HG03103 (cell line): ENCODE results near the gene USP6.
"Not testable (repeated sequence)": the region's sequence is repeated elsewhere in the genome, so short reads cannot be mapped to it uniquely, and the experiment has no call there.

ENCODE experiments used
- ATAC-seq: cut with Tn5 transposase; IDR thresholded peaks from one replicate; pipeline ENCODE4 v1.9.1; 2021; ENCODE audit warnings: low read depth; ENCODE audit not compliant: unreplicated experiment

Gene USP6

GRCh38 chr17:5121186-5121841, 5.5 kb downstream of the USP6 start:
- ATAC-seq = no peak

GRCh38 chr17:5122056-5122455, 6.2 kb downstream of the USP6 start:
- not testable (repeated sequence) for ATAC-seq

- no peak for ATAC-seq
These were observed 6.9 kb downstream of the USP6 start for GRCh38 chr17:5122586-5123342.

- no peak for ATAC-seq
These were observed 7.7 kb downstream of the USP6 start for GRCh38 chr17:5123343-5124124.

GRCh38 chr17:5124125-5124760, 8.4 kb downstream of the USP6 start:
- not testable (repeated sequence) for ATAC-seq

GRCh38 chr17:5124896-5125295, 9.1 kb downstream of the USP6 start:
- ATAC-seq = not testable (repeated sequence)

GRCh38 chr17:5126719-5127488, 11.1 kb downstream of the USP6 start:
- no peak for ATAC-seq

- no peak for ATAC-seq
These were observed 12.1 kb downstream of the USP6 start for GRCh38 chr17:5127910-5128309.

GRCh38 chr17:5128387-5128786, 12.6 kb downstream of the USP6 start:
- not testable (repeated sequence) for ATAC-seq

GRCh38 chr17:5128905-5129535, 13.2 kb downstream of the USP6 start:
- no peak for ATAC-seq

GRCh38 chr17:5129770-5130169, 13.9 kb downstream of the USP6 start:
- not testable (repeated sequence) for ATAC-seq

GRCh38 chr17:5130261-5130660, 14.4 kb downstream of the USP6 start:
- not testable (repeated sequence) for ATAC-seq

- not testable (repeated sequence) for ATAC-seq
These were observed 14.9 kb downstream of the USP6 start for GRCh38 chr17:5130687-5131086.

GRCh38 chr17:5131146-5131715, 15.4 kb downstream of the USP6 start:
- no peak for ATAC-seq

- not testable (repeated sequence) for ATAC-seq
These were observed 16.1 kb downstream of the USP6 start for GRCh38 chr17:5131799-5132502.

- not testable (repeated sequence) for ATAC-seq
These were observed 16.8 kb downstream of the USP6 start for GRCh38 chr17:5132503-5133225.

- no peak for ATAC-seq
These were observed 17.5 kb downstream of the USP6 start for GRCh38 chr17:5133311-5133710.

GRCh38 chr17:5133961-5134360, 18.1 kb downstream of the USP6 start:
- ATAC-seq = not testable (repeated sequence)
